GM18508 (cell line): ENCODE data around the gene PAN3.
"Not testable (repeated sequence)": the region's sequence is repeated elsewhere in the genome, so short reads cannot be mapped to it uniquely, and the experiment has no call there.

Experiments
- ATAC-seq: cut with Tn5 transposase; IDR thresholded peaks from one replicate; pipeline ENCODE4 v1.9.1; 2021; ENCODE audit warnings: moderate number of reproducible peaks; ENCODE audit not compliant: insufficient read depth, unreplicated experiment

Gene PAN3

GRCh38 chr13:28138012-28138755, at the start of gene PAN3:
PAN3 (plus strand) TSS chr13:28138545; CDS start chr13:28138658, 113 bp downstream.
- peak; percentile 41 for ATAC-seq

- no peak for ATAC-seq
Observed at GRCh38 chr13:28089065-28089464, 49.3 kb upstream of the PAN3 start.

- no peak for ATAC-seq
Observed at GRCh38 chr13:28092431-28092830, 45.9 kb upstream of the PAN3 start.

GRCh38 chr13:28093881-28094280, 44.5 kb upstream of the PAN3 start:
- ATAC-seq, result no peak

- no peak for ATAC-seq
Observed at GRCh38 chr13:28094306-28094705, 44.0 kb upstream of the PAN3 start.

- no peak for ATAC-seq
Observed at GRCh38 chr13:28097503-28097902, 40.8 kb upstream of the PAN3 start.

GRCh38 chr13:28099396-28100149, 38.8 kb upstream of the PAN3 start:
- no peak for ATAC-seq

GRCh38 chr13:28100150-28101121, 37.9 kb upstream of the PAN3 start, which contains the start of gene FLT3:
FLT3 (minus strand) TSS chr13:28100576; CDS start chr13:28100510, 66 bp downstream.
- no peak for ATAC-seq

- not testable (repeated sequence) for ATAC-seq
Observed at GRCh38 chr13:28101886-28102285, 36.5 kb upstream of the PAN3 start.

GRCh38 chr13:28106976-28107375, 31.4 kb upstream of the PAN3 start:
- no peak for ATAC-seq

GRCh38 chr13:28110414-28110813, 27.9 kb upstream of the PAN3 start:
- ATAC-seq, result no peak

- no peak for ATAC-seq
Observed at GRCh38 chr13:28116736-28117135, 21.6 kb upstream of the PAN3 start.

- no peak for ATAC-seq
Observed at GRCh38 chr13:28117689-28118377, 20.5 kb upstream of the PAN3 start.

GRCh38 chr13:28120317-28120716, 18.0 kb upstream of the PAN3 start:
- ATAC-seq, result no peak

- no peak for ATAC-seq
Observed at GRCh38 chr13:28121224-28121623, 17.1 kb upstream of the PAN3 start.

GRCh38 chr13:28128030-28128429, 10.3 kb upstream of the PAN3 start:
- no peak for ATAC-seq

- no peak for ATAC-seq
Observed at GRCh38 chr13:28128926-28129325, 9.4 kb upstream of the PAN3 start.

GRCh38 chr13:28129911-28130693, 8.2 kb upstream of the PAN3 start:
- no peak for ATAC-seq

- no peak for ATAC-seq
Observed at GRCh38 chr13:28131646-28132045, 6.7 kb upstream of the PAN3 start.
